NCI-H526 treated with DMSO at 0.1 percent for 48 hours (cell line): ENCODE measurements around the gene ENTPD5.
A peak's percentile ranks its signal among the peaks of the same experiment; 100 is the strongest.

Experiments used
- DNase-seq: peaks from one replicate; lab custom pipeline; 2025; lab: John Stamatoyannopoulos, UW

Gene ENTPD5, protein sequence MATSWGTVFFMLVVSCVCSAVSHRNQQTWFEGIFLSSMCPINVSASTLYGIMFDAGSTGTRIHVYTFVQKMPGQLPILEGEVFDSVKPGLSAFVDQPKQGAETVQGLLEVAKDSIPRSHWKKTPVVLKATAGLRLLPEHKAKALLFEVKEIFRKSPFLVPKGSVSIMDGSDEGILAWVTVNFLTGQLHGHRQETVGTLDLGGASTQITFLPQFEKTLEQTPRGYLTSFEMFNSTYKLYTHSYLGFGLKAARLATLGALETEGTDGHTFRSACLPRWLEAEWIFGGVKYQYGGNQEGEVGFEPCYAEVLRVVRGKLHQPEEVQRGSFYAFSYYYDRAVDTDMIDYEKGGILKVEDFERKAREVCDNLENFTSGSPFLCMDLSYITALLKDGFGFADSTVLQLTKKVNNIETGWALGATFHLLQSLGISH

DNA sequence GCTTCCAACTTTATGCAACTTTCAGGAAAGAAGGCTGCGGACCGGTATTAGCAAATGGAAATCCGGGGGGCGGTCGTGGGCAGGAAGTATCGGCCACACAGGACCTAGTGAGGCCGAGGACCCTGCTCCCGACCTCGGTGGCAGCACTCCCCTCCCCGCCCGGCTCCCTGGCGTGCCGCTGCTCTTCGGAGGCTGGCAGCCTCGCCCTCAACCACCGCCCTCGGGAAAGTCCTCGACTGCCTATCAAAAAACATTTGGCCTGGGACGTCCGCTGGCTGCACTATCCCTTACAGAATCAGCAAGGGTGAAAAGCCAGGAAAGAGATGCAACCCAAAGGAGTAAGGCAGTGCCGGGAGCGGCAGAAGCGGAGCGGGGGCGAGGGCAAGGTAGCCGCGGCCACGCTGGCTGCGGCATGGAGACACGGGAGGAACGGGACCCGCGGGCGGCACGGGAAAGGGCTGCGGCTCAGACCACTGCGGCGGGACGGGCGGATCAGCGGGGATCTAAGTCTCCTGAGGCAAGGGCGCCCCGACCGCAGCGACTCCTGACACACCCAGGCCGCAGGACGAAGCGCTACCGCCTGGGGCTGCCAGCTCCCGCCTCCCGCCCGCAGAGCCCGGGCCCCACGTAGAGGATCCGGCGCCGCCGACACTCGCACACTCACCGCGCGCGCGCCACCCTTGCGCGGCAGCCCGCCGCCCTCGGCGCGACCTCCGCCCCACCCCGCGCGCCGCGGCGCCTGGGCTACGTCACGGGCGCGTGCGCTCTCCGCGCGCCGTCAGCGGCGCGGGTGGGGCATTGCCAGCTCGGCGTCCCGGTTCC is at the start of gene ENTPD5, which contains the start of gene BBOF1:
TSS of gene ENTPD5 (minus strand) at position 703 of the 822 bp plus-strand sequence. CDS start 31,186 bp downstream, outside the sequence.
TSS of gene BBOF1 (plus strand) at position 764 of the 822 bp plus-strand sequence. CDS start 130 bp downstream, outside the sequence.
- DNase-seq: peak; percentile 75

DNA sequence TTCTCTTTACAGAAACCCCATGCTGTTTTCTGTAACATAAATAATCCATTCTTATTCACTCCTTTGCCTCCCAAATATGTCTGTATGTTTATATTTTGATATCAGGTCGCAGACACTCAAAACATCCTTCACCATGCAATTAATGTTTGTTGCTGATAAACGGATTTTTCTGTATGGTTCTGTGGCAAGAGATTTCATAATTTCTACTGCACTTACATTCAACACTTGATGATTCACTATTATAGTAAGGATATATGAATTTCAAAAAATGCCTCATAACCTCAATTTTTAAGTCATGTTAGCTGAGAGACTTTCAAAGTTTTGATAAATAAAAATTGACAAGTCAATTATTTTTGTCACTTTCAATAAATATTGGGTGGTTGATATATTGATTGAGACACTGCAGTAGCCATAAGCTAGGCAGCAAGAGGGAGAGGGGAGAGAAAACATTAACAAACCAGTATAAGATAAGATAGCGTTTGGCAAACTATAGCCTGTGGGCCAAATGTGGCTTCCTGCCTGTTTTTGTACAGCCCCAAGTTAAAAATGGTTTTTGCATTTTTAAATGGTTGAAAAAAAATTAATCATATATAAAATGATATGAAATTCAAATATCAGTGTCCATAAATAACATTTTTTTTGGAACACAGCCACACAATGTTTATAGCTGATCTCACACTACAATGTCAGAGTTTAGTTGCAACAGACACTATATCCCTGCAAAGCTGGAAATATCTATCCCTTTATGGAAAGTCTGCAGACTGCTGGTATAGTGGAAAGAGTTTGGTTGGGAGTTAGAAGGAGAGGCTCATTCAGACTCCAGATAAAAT is 46.9 kb upstream of the ENTPD5 start:
- DNase-seq: no peak

DNA sequence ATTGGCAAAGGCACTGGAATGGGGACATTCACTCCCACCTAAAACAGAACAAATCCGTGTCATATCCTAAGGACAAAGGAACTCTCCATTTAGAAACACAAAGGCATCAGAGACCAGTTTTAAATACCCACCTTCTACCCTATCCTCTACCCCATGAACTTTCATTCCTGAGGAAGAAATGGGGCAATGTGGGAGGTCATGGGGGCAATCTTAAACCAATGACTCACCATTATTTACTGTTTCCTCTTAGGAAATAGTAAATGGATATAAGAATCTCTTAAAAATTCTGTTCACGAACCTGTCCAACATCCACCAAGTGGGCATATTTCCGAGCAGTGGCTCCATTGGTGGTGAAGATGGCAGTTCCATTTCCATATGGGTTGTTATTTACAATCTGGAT is 45.8 kb upstream of the ENTPD5 start:
- DNase-seq: no peak

DNA sequence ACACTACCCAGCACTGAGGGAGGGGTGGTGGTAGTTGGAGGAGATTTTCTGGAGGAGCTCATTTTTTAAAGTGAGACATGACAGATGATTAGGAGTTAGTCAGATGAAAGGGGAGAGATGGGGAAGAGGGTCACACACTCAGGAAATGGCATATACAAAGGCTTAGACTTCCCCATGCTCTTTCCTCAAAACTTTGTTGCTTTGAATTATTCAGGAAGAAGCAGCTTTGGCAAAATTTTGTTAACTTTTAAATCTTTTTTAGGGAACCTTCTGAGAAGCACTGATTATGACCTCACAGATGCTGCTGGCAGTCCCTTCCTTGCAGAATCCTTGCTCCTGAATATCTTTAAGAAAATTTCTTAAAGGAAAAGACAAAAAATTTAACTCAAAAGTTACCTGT is 45.3 kb upstream of the ENTPD5 start:
- no peak for DNase-seq

DNA sequence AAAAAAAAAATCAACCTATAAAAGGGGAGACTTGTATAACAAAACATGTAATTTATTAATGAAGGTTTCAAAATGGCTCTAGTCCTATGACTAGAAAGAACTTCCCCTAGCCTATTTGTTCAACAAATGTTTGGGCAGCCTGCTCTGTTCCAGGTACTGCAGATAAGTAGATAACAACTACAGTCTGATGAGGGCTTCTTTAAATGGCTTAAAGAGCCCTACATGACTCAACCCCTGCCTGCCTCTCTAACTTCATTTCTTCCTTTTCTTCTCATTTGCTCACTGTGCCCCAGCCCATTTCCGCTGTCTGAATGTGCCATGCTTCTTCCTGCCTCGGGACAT is 43.7 kb upstream of the ENTPD5 start:
- DNase-seq: no peak

DNA sequence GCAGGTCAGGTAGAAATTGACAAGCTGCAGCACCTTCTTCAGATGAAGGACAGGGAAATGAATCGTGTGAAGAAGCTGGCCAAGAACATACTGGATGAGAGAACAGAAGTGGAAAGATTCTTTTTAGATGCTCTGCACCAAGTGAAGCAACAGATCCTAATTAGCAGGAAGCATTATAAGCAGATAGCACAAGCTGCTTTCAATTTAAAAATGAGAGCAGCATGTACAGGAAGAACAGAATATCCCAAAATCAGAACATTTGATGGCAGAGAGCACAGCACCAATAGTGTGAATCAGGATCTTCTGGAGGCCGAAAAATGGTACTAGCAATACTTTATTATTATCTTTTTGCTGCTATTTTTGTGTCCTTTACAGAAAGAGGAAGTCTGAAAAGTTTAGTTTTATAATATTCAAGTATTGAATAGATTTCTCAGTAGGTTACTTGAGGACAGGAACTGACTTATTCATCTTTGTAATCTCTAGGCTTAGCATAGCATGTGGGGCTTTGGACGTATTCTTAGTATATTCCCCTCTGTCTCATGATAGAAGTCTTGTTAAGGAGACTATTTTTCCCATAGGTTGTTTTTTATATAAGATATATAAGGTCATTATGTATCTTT is 30.9 kb upstream of the ENTPD5 start:
- no peak for DNase-seq

DNA sequence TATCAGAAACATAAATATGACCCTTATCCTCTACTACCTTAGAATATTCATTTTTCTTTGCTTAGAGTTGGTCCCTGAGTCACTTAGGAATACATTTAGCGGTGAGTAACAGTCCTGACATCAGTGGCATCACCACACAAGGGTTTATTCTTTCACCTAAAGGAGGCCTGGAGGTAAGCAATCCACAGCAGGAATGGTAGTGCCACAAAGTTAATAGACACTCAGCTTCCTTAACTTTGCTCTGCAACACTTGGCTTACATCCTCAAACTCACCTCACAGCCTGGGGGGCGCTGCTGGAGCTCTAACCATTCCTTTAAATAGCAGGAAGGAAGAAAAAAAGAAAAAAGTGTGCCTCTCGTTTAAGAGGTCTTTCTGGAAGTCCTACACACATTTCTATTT is 29.2 kb upstream of the ENTPD5 start:
- no peak for DNase-seq

DNA sequence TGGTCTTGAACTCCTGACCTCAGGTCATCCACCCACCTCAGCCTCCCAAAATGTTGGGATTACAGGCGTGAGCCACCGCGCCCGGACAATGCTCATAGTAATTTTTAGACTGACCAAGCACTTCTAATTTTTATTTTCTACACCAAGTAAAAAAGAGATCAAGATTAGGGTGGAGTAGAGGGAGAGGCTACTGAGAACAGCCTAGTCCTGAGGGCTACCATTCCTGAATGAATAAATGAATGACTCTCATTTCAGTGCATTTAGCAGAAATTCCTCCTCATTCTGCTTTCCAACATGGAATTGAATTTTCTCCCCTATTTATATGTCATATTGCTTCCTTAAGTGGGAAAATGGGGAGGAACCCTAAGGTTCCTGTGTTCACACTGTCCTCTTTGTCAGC is 26.4 kb upstream of the ENTPD5 start:
- DNase-seq: no peak

DNA sequence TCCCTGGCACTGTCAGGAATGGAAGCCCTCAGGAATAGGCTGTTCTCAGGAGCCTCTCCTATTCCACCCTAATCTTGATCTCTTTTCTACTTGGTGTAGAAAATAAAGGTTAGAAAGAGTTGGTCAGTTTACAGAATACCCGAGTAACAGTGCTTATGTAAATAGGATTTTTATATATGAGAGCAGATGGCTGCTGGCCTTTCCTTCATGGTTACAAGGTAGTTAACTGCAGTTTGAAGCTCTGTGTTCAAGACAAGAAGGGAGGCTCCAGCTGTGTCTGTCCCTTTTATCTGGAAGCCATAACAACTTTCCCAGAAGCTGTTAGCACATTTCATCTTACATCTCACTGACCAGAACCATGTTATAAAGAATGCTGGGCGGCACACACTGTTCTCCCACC is 23.2 kb upstream of the ENTPD5 start:
- no peak for DNase-seq

DNA sequence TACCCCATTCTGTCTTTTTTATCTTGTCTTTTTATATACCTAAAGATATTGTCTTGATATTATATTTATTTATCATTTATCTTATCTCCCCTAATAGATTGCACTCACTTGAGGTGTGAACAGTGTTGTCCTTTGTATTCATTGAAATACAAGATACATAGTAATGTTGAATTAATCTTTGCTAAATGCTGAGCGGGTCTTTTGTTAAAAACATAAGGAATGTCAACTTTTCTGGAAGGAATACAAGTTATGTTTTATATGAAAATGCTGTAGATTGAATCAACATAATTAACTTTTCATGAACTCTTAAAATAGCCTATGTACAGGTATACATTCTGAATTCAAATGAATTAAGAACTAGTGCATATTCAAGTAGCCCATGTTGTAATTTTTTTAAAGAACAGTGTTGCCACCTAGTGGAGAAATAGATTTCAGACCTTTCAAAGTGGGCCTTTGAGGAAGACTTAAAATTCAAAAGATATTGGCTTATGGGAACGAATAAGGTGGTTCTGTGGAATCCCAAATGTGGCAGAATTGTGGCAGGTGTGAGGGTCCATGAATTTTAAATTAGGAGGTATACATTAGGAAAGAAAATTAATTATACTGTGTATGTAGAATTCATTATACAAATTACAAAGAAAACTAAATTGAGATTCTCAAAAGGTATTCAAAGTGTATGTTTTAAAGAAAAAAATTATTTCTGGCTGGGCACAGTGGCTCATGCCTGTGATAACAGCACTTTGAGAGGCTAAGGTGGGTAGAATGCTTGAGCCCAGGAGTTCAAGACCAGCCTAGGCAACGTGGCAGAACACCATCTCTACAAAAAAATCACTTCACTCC is 19.2 kb upstream of the ENTPD5 start:
- peak; percentile 37 for DNase-seq

DNA sequence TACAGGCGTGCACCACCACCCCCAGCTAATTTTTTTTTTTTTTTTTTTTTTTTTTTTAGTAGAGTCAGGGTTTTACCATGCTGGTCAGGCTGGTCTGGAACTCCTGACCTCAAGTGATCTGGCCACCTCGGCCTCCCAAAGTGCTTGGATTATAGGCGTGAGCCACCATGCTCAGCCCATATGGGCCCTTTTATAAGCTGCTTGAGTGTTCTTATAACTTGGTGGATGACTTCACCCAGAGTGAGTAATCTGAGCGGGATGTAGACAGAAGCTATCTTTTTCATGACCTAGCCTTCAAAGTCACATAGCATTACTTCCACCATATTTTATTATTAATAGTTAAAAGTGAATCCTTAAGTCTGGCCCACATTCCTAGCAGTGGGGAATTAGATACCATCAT is 16.5 kb upstream of the ENTPD5 start:
- DNase-seq: no peak

DNA sequence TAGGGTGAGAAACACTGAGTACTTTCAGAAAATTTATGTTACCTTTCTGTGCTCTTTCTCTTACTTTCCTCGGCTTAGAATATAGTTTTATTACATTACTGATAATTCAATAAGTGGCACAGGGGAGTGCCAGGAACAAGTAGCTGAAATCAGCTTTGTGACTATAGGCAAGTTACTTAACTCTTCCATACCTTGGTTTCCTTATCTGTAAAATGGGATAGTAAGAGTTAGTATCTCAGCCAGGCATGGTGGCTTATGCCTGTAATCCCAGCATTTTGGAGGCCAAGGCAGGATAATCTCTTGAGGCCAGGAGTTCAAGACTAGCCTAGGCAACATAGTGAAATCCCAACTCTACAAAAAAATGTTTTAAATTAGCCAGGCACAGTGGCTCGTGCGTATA is 15.5 kb upstream of the ENTPD5 start:
- no peak for DNase-seq

DNA sequence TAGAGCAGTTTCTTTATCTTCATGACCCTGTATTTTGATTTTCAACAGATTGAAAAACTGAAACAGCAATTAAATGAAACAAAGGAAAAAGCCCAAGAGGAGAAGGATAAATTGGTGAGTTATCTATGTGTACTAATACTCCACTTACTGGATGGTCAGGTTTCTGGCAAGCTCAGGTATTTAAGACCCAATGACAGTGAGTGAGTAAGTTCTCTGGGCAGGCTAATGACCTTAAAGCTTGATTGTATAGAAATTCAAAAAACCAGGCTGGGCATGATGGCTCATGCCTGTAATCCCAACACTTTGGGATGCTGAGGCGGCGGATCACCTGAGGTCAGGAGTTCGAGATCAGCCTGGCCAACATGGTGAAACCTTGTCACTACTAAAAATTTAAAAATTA is 10.0 kb upstream of the ENTPD5 start:
- DNase-seq: no peak

DNA sequence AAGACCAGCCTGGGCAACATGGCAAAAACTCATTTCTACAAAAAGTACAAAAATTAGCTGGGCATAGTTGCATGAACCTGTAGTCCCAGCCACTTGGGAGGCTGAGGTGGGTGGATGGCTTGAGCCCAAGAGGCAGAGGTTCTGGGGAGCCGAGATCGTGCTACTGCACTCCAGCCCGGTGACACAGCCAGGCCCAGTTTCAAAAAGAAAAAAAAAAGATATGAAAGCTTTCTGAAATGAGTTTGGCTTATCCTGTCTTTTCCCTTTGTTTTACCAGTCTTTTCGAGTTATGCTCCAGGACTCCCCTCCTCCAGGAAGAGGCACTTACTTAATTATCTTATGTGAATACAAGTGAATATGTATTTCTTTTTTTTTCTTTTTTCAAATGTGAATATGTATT is 3.3 kb upstream of the ENTPD5 start:
- no peak for DNase-seq

DNA sequence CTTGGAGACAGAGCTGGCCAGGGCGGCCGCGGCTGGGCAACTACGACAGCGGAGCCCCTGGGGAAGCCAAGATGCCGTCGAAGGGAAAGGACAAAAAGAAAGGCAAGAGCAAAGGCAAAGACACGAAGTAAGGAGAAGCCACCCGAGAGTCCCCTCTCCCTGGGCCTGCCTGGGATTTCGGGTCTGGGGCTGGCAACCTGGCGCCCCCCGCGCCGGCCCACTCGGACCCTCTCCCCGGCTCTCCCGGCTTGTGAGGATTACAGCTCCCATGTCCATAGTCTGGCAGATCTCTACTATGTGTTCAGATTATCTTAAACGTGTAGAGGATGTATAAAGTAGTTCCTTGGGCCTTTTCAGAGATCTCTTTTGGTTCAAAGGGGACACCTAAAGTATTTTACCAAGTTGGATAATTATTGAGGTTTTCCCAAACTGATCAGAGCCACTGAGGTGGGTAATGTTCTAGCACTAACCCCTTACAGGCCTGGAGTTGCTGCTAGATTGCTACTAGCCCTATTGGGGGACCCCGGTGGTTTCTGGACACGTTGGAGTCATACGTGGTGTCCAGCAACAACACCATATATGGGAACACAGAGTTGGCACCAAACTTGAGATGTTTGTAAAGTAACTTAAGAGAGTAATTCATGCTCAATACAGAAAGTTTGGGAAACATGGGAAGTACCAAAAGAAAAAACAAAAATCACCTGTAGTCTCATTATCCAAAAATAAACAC is 485 bp upstream of the ENTPD5 start:
- DNase-seq: no peak

DNA sequence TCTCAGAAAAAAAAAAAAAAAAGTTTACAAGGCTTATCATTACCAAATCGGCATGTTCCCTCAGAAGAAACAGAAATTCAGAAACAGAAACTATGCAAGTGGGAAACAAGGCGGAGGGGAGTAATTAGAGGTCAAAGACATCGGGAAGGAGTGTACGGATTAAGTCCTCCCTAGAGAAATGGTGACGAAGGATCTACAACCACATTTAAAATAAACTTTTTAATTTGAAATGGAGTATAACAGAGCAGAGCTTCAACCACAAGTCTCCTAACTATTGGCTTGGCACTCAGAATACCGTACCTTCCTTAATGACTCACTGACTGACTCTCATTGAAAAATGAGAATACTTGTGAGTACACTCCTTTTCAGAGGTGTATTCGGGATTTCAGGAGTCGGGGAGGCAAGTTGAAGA is 908 bp downstream of the ENTPD5 start:
- no peak for DNase-seq

DNA sequence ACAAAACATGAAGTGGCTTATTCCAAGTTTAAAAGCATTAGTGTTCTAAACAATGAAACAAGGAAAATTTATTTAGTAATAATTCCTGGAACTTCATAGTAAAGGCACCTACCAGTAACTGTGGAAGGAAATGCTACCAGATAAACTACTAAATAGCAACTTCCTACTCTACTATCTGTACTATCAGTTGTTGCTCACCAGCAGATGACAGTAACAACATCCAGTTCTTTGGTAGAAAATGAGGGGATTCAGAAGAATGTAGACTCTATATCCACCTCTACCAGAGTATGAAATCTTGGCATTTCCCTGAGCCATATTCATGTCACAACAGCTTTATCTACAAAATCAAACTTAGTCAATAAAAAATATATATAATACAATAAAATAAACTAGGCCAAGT is 3.1 kb downstream of the ENTPD5 start:
- no peak for DNase-seq

DNA sequence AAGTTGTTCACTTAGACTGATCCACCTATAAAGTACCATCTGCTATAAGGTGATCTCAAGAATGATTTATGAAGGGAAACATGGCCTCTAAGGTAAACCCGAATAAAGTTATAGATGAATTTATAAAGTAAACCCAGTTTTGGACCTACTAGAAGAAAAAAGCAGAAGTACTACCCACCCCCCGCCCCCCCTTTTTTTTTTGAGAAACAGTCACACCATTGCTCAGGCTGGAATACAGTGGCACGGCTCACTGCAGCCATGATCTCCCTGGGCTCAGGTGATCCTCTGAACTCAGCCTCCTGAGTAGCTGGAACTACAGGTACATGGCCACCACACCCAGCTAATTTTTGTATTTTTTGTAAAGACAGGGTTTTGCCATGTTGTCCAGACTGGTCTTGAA is 3.9 kb downstream of the ENTPD5 start:
- no peak for DNase-seq

DNA sequence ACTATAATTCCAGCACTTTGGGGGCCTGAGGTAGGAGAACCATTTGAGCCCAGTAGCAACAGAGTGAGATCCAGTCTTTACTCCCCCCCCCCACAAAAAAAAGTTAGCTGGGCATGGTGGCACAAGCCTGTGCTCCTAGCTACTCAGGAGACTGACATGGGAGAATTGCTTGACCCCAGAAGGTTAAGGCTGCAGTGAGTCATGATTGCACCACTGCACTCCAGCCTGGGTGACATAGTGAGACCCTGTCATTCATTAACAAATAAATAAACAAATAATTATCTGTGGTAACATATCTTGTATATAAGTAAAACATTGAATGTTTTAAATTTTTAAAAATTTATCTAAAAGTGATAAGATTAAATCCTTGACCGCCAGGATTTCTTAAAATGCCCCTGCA is 4.8 kb downstream of the ENTPD5 start:
- no peak for DNase-seq

DNA sequence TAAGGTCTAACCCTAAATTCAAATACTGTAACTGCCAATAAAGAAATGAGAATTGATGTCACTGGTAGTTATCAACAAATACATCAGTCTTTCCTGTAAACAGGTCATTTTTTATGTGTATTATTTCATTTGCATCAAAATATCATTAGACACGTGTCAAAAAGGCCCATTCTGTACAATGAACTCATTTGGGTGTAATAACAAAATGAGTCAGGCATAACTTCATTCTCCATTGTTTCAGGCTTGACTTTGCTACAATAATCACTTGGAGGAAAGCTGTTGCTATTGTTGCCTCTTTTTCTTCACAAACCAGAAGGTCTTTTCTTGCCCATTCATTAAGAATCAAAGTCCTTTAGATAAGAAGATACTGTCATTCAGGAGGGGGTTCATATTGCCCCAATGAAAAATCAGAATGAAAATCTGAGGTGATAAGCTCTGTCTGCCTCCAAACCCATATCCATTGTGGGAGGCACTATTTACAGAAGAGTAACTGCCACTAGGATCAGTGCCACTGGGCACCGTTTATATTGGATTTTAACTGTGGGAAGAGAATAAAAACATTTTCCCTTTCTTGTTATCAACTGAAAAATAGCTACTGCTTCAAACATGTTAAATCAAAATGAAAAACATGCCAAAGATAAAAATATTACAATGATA is 10.1 kb downstream of the ENTPD5 start:
- DNase-seq: no peak
